Cardiac muscle cell (in vitro differentiated cells and primary cell): Measurements from ENCODE around the gene RAPGEF4. TPM values are rescaled to one million over a fixed set of nuclear protein-coding genes. Genes with fewer than 3 reads are reported as not detected.

ENCODE experiments used
- DNase-seq, 2 donors: peaks; one replicate each; pipeline versions ENCODE4 v3.0.0 to v3.0.0-alpha.2; 2010 to 2017; ENCODE audit warnings: low read depth in 1 of 2, low spot score in 1 of 2
- H3K27ac ChIP-seq: fragments of 200-600 bp; sonication (generic); 2 replicates; pipeline ENCODE4 v1.5.1; 2016
- H3K27me3 ChIP-seq: fragments of 200-600 bp; sonication (generic); 2 replicates; pipeline ENCODE4 v1.6.0; 2016; ENCODE audit warnings: control low read depth
- H3K36me3 ChIP-seq: fragments of 200-600 bp; sonication (generic); 2 replicates; pipeline ENCODE4 v1.5.1; 2016; ENCODE audit warnings: control low read depth
- H3K4me1 ChIP-seq: fragments of 200-600 bp; sonication (generic); 2 replicates; pipeline ENCODE4 v1.8.1; 2017; ENCODE audit warnings: low read depth, mild to moderate bottlenecking, mixed run types
- H3K4me3 ChIP-seq: fragments of 200-600 bp; sonication (generic); 2 replicates; pipeline ENCODE4 v1.5.1; 2016; ENCODE audit warnings: mild to moderate bottlenecking
- H3K9me3 ChIP-seq: fragments of 200-600 bp; sonication (generic); 2 replicates; pipeline ENCODE4 v1.5.1; 2017; ENCODE audit warnings: low read depth, mild to moderate bottlenecking, control low read depth
- polyA plus RNA-seq: library from polyadenylated mRNA; unstranded; fragments of >200 nt; fragmentation: Nextera tagmentation; extraction: Ambion mirVana; gene quantifications from 2 replicates; pipeline ENCODE4 v1.2.1, GENCODE V29; 2016
- total RNA-seq: library from RNA; depleted of rRNA; stranded (reverse); fragments of >200 nt; gene quantifications from 2 replicates; pipeline ENCODE4 v1.2.3, GENCODE V29; 2016
- TF ChIP-seq, protein P1 (sequence below): IDR thresholded peaks from 2 replicates; pipeline ENCODE4 v1.5.1; 2012; ENCODE audit warnings: low read depth, mild to moderate bottlenecking, low read length

RAPGEF4 gene
- total and polyA plus RNA-seq, 2 experiments from 2014 or later, result 5.3 to 21.2 TPM

DNA sequence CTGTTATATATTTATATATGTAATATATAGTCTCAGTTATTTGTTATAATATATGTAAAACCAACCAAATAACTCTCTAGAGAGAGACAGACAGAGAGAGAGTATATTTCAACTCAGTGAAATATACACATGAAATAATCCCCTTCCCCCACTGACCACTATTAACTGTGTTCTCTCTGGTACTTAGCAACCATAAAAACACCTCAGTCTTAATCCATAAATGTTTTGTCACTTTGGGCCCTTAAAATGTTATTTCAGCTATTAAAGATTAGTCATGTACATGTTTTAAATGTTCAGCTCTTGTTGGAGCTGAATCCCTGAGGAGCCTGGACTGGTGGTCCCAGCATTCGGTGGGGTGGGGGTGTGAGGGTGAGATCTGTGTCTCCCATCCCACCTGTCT, 217.8 kb downstream of the RAPGEF4 start:
- Histone ChIP-seq H3K4me3 (no peak overlapping the region), H3K9me3 (no peaks in the 10 kb centered on the region), H3K27me3 (no peaks in the 10 kb centered on the region), H3K27ac (no peak overlapping the region), H3K4me1 (no peaks in the 10 kb centered on the region), H3K36me3 (no peaks in the 10 kb centered on the region)
- TF ChIP-seq, protein P1, sequence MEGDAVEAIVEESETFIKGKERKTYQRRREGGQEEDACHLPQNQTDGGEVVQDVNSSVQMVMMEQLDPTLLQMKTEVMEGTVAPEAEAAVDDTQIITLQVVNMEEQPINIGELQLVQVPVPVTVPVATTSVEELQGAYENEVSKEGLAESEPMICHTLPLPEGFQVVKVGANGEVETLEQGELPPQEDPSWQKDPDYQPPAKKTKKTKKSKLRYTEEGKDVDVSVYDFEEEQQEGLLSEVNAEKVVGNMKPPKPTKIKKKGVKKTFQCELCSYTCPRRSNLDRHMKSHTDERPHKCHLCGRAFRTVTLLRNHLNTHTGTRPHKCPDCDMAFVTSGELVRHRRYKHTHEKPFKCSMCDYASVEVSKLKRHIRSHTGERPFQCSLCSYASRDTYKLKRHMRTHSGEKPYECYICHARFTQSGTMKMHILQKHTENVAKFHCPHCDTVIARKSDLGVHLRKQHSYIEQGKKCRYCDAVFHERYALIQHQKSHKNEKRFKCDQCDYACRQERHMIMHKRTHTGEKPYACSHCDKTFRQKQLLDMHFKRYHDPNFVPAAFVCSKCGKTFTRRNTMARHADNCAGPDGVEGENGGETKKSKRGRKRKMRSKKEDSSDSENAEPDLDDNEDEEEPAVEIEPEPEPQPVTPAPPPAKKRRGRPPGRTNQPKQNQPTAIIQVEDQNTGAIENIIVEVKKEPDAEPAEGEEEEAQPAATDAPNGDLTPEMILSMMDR, result no peak
- no peak for DNase-seq

DNA sequence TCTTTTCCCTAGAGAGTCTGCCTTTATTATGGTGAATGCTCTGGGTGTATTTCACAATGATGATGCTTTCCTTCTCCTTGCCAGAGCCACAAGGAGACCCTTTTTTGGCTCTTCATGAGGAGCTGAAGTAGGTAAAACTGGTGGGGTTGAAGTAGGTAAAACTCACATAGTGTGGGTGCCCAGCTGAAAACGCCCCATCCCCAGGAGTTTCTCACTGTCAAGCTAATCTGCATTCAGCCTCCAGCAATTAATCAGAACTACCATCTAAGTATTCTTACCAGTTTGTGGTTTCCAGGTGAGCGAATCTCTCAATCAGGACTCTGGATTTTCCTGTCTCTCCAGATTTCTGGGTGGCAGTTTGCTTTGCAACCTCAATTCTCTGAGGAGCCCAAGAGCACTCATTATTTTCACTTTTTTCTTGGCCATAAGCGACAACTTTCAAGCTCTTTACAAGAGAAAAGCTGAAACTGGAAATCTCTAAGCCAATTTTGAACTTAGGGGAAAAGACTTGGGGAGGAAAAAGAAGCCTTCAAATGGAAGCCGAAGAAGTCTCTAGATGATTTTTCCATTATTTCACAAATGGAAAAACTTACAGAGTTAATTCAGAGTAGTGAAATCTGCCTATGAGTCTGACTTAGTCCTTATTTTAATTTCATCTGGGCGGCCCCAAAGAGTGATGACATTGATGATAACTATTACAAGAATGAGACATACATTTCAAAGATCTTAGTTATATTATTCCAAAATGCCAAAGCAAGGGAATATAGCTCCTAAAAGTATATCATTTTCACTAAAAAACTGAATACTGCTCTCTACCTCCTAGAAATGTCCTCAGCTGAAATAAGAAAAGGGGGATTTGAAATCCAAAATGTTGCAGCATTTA, 218.6 kb downstream of the RAPGEF4 start:
- Histone ChIP-seq H3K27ac (no peak overlapping the region), H3K27me3 (no peaks in the 10 kb centered on the region), H3K4me3 (no peak overlapping the region), H3K9me3 (no peaks in the 10 kb centered on the region), H3K4me1 (no peaks in the 10 kb centered on the region), H3K36me3 (no peaks in the 10 kb centered on the region)
- TF ChIP-seq, protein P1, result no peak
- DNase-seq, result no peak

DNA sequence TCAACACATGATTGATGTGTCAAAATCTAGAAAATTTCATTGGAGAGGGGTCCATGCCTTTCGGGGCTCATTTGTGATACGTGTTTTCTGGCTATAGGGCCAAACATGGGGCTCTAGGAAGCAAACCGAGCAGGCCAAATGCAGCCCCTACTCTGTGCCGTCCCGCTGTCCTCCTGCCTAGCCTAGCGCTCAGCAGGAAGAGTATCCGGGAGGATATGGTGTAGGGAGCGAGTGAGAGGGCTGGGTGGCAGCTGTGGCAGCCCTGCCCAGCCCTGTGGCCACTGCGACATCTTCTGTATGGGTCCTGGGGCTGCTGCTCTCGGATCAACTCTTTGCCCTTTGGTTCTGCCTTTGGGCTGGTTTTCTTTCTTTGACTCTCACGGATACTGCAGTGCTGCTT, 219.9 kb downstream of the RAPGEF4 start:
- TF ChIP-seq, protein P1, result no peak
- Histone ChIP-seq H3K9me3 (no peaks in the 10 kb centered on the region), H3K4me1 (no peaks in the 10 kb centered on the region), H3K36me3 (no peaks in the 10 kb centered on the region), H3K4me3 (no peak overlapping the region), H3K27me3 (no peaks in the 10 kb centered on the region), H3K27ac (no peak overlapping the region)
- DNase-seq, result no peak

DNA sequence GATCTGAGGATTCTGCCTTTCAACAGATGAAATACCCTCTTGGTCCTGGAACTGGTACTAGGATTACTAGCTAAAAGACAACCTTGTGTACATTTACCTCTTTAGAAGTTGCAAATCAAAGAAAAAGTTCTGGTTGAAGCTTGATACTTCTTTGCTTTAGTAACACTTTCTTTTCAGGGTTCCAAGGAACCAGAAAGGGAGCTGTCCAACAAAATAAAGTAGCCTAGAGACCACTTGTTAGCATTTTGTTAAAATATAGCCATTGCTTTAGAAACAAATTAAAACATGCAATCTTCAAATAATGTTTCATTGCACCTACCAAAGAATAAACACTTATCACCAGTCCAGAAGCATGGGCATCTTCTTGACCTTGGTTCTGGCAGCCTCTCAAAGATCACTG, 222.1 kb downstream of the RAPGEF4 start:
- H3K4me1 ChIP-seq, result no peaks in the 10 kb centered on the region
- DNase-seq, result no peak
- no peak overlapping the region for H3K27ac ChIP-seq
- H3K9me3 ChIP-seq, result no peaks in the 10 kb centered on the region
- H3K36me3 ChIP-seq, result no peaks in the 10 kb centered on the region
- TF ChIP-seq, protein P1, result no peak
- H3K4me3 ChIP-seq, result no peak overlapping the region
- H3K27me3 ChIP-seq, result no peaks in the 10 kb centered on the region

DNA sequence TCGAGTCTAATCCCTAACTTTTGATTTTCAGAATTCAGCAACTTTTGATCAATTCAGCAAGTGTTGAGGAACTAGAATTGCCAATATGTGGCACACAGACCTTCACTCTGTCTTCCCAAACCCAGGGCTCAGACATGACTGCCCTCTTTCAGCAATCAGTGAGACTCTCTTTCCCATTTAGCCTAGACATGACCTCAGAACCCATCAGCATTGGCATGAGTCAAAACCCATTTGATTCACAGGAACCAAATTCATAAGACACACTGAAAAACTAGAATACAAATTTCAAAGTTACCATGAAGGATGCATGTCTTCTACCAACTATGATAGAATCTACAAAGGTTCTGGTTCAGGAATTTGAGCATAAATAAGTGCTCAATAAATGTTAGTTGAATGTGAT, 226.4 kb downstream of the RAPGEF4 start:
- no peak overlapping the region for H3K4me3 ChIP-seq
- TF ChIP-seq, protein P1, result no peak

More for the DNA sequence above, 226.4 kb downstream of the RAPGEF4 start:
- H3K4me1 ChIP-seq, result no peaks in the 10 kb centered on the region
- no peaks in the 10 kb centered on the region for H3K36me3 ChIP-seq
- no peak overlapping the region for H3K27ac ChIP-seq
- DNase-seq, result no peak
- H3K27me3 ChIP-seq, result no peaks in the 10 kb centered on the region
- H3K9me3 ChIP-seq, result no peaks in the 10 kb centered on the region
